HG03439 (cell line): Measurements from ENCODE around the gene UMODL1.

Source experiments
- ATAC-seq: cut with Tn5 transposase; IDR thresholded peaks from one replicate; pipeline ENCODE4 v1.9.1; 2021; ENCODE audit warnings: mild to moderate bottlenecking, moderate library complexity; ENCODE audit not compliant: unreplicated experiment

UMODL1 gene

GRCh38 chr21:42039470-42039901 lies 31.6 kb upstream of the UMODL1 start:
- ATAC-seq: no peak

GRCh38 chr21:42039911-42040351 lies 31.2 kb upstream of the UMODL1 start:
- no peak for ATAC-seq

- ATAC-seq: no peak
Measured at GRCh38 chr21:42040411-42041180, 30.5 kb upstream of the UMODL1 start.

GRCh38 chr21:42041246-42041645 lies 29.9 kb upstream of the UMODL1 start:
- no peak for ATAC-seq

- ATAC-seq: no peak
Measured at GRCh38 chr21:42041711-42042110, 29.4 kb upstream of the UMODL1 start.

GRCh38 chr21:42042651-42043050 lies 28.5 kb upstream of the UMODL1 start:
- no peak for ATAC-seq

- no peak for ATAC-seq
Measured at GRCh38 chr21:42043201-42043895, 27.8 kb upstream of the UMODL1 start.

GRCh38 chr21:42043961-42044360 lies 27.2 kb upstream of the UMODL1 start:
- ATAC-seq: no peak

GRCh38 chr21:42044871-42045495 lies 26.1 kb upstream of the UMODL1 start:
- no peak for ATAC-seq

GRCh38 chr21:42047821-42048613 lies 23.1 kb upstream of the UMODL1 start:
- no peak for ATAC-seq

- no peak for ATAC-seq
Measured at GRCh38 chr21:42048870-42049577, 22.1 kb upstream of the UMODL1 start.

- ATAC-seq: no peak
Measured at GRCh38 chr21:42049578-42050430, 21.3 kb upstream of the UMODL1 start.

- no peak for ATAC-seq
Measured at GRCh38 chr21:42051788-42052187, 19.3 kb upstream of the UMODL1 start.

- no peak for ATAC-seq
Measured at GRCh38 chr21:42055425-42055824, 15.7 kb upstream of the UMODL1 start.

GRCh38 chr21:42056468-42056867 lies 14.6 kb upstream of the UMODL1 start:
- no peak for ATAC-seq

GRCh38 chr21:42056996-42057689 lies 14.0 kb upstream of the UMODL1 start:
- no peak for ATAC-seq

GRCh38 chr21:42057851-42058437 lies 13.2 kb upstream of the UMODL1 start:
- no peak for ATAC-seq

GRCh38 chr21:42058631-42059111 lies 12.4 kb upstream of the UMODL1 start:
- no peak for ATAC-seq
